ENCODE results near the gene SYNJ2.

SYNJ2 gene

DNA sequence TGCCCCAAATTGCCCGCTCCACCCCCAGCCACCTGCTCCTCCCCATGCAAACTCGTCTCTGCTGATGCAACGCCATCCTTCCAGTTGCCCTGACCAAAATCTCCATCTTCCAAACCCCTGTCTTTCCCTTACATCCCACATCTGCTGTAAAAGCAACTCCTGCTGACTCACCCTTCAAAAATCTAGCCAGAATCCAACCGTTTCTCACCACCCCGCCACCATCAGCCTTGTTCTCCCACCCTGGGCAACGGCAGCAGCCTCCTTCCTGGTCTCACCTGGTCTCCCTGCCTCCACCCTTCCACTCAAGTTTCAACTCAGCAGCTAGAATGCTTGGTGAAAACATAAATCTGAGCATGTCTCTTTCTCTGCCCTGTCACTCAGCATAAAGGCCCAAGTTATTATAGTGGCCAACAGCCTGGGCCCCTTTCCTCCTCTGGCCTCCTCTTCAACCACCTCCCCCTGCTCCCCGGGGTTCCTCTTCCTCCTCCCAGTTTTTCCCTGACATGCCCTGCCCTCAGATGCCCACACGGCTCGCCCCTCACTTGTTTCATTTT lies 7.2 kb upstream of the SYNJ2 start:
- Histone ChIP-seq H3K27me3 (ENCODE audit: insufficient read depth, low read length) (peaks cover 4% of the 10 kb centered on the region; the same call in 1 of the 2 replicates), H3K27ac (ENCODE audit: low read depth, low read length, poor library complexity, severe bottlenecking) (no peak overlapping the region), H4K20me1 (ENCODE audit: insufficient read depth, low read length) (no peaks in the 10 kb centered on the region), H3K9ac (ENCODE audit: low read length) (no peak overlapping the region), H3K4me2 (ENCODE audit: low read length) (no peak overlapping the region), H2AFZ (ENCODE audit: low read length) (no peak overlapping the region), H3K9me3 (ENCODE audit: low read length) (no peaks in the 10 kb centered on the region), H3K36me3 (ENCODE audit: insufficient read depth, low read length) (no peaks in the 10 kb centered on the region), H3K9me2 (ENCODE audit: low read depth, low read length) (no peaks in the 10 kb centered on the region), H3K4me1 (ENCODE audit: insufficient read depth, low read length, severe bottlenecking) (no peaks in the 10 kb centered on the region), H3K4me3 (ENCODE audit: low read depth, low read length, poor library complexity, severe bottlenecking) (no peak overlapping the region), H3K79me2 (ENCODE audit: insufficient read depth, low read length) (no peaks in the 10 kb centered on the region), H3F3A (ENCODE audit: insufficient read depth, low read length) (no peaks in the 10 kb centered on the region)
- no peak for TF ChIP-seq EZH2 (IDR thresholded peaks at IDR 0.05; ENCODE audit: borderline replicate concordance, low read length)
- TF ChIP-seq, protein P1, sequence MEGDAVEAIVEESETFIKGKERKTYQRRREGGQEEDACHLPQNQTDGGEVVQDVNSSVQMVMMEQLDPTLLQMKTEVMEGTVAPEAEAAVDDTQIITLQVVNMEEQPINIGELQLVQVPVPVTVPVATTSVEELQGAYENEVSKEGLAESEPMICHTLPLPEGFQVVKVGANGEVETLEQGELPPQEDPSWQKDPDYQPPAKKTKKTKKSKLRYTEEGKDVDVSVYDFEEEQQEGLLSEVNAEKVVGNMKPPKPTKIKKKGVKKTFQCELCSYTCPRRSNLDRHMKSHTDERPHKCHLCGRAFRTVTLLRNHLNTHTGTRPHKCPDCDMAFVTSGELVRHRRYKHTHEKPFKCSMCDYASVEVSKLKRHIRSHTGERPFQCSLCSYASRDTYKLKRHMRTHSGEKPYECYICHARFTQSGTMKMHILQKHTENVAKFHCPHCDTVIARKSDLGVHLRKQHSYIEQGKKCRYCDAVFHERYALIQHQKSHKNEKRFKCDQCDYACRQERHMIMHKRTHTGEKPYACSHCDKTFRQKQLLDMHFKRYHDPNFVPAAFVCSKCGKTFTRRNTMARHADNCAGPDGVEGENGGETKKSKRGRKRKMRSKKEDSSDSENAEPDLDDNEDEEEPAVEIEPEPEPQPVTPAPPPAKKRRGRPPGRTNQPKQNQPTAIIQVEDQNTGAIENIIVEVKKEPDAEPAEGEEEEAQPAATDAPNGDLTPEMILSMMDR (IDR thresholded peaks at IDR 0.05; ENCODE audit: low read length), result no peak

DNA sequence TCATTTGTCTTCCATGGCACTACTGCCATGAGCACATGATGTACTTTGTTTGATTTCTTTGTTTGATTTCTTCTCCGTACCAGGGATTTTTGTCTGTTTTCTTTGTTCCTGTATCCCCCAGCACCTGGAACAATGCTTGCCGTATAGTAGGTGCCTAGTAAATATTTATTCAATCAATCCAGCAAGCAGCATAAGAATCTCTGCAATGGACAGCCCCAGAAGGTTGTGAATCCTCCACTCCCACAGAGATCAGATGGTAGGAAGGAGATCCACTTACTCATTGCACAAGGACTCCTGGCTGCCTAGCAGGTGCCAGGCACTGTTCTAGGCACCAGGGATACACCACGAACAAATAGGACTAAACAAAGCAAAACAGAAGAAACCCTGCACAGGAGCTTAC lies 6.7 kb upstream of the SYNJ2 start:
- H3K27me3 ChIP-seq (ENCODE audit: insufficient read depth, low read length), result peaks cover 4% of the 10 kb centered on the region
- no peak for TF ChIP-seq EZH2 (IDR thresholded peaks at IDR 0.05; ENCODE audit: borderline replicate concordance, low read length)
- TF ChIP-seq, protein P1 (IDR thresholded peaks at IDR 0.05; ENCODE audit: low read length), result no peak

DNA sequence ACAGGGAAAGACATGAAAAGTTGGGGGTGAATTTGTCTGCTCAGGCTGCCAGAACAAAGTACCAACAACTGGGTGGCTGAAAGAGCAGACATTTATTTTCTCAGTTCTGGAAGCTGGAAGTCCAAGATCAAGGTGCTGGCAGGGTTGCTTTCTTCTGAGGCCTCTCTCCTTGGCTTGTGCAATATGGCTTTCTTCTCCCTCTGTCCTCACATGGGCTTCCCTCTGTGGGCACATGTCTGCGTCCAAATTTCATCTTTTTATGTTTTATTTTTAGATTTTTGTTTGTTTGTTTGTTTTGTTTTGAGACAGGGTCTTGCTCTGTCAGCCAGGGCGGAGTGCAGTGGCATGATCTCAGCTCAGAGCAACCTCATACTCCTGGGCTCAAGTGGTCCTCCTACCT lies 6.2 kb upstream of the SYNJ2 start:
- no peak overlapping the region for H3K9ac ChIP-seq (ENCODE audit: low read length)
- H3K27me3 ChIP-seq (ENCODE audit: insufficient read depth, low read length), result peaks cover 8% of the 10 kb centered on the region
- no peak overlapping the region for H3K27ac ChIP-seq (ENCODE audit: low read depth, low read length, poor library complexity, severe bottlenecking)
- H3K36me3 ChIP-seq (ENCODE audit: insufficient read depth, low read length), result no peaks in the 10 kb centered on the region
- H2AFZ ChIP-seq (ENCODE audit: low read length), result no peak overlapping the region
- no peak overlapping the region for H3K4me2 ChIP-seq (ENCODE audit: low read length)
- H3K4me1 ChIP-seq (ENCODE audit: insufficient read depth, low read length, severe bottlenecking), result no peaks in the 10 kb centered on the region
- TF ChIP-seq, protein P1 (IDR thresholded peaks at IDR 0.05; ENCODE audit: low read length), result no peak
- no peak for TF ChIP-seq EZH2 (IDR thresholded peaks at IDR 0.05; ENCODE audit: borderline replicate concordance, low read length)
- no peaks in the 10 kb centered on the region for H3K79me2 ChIP-seq (ENCODE audit: insufficient read depth, low read length)
- H3K9me3 ChIP-seq (ENCODE audit: low read length), result no peaks in the 10 kb centered on the region
- H3K9me2 ChIP-seq (ENCODE audit: low read depth, low read length), result no peaks in the 10 kb centered on the region
- no peaks in the 10 kb centered on the region for H4K20me1 ChIP-seq (ENCODE audit: insufficient read depth, low read length)
- H3K4me3 ChIP-seq (ENCODE audit: low read depth, low read length, poor library complexity, severe bottlenecking), result no peak overlapping the region
- no peaks in the 10 kb centered on the region for H3F3A ChIP-seq (ENCODE audit: insufficient read depth, low read length)

More for the DNA sequence above, 6.7 kb upstream of the SYNJ2 start:
- no peak overlapping the region for H2AFZ ChIP-seq (ENCODE audit: low read length)
- H3F3A ChIP-seq (ENCODE audit: insufficient read depth, low read length), result no peaks in the 10 kb centered on the region
- no peak overlapping the region for H3K4me3 ChIP-seq (ENCODE audit: low read depth, low read length, poor library complexity, severe bottlenecking)
- H3K27ac ChIP-seq (ENCODE audit: low read depth, low read length, poor library complexity, severe bottlenecking), result no peak overlapping the region
- H3K36me3 ChIP-seq (ENCODE audit: insufficient read depth, low read length), result no peaks in the 10 kb centered on the region
- H3K79me2 ChIP-seq (ENCODE audit: insufficient read depth, low read length), result no peaks in the 10 kb centered on the region
- no peaks in the 10 kb centered on the region for H4K20me1 ChIP-seq (ENCODE audit: insufficient read depth, low read length)
- no peaks in the 10 kb centered on the region for H3K4me1 ChIP-seq (ENCODE audit: insufficient read depth, low read length, severe bottlenecking)
- H3K4me2 ChIP-seq (ENCODE audit: low read length), result no peak overlapping the region
- H3K9ac ChIP-seq (ENCODE audit: low read length), result no peak overlapping the region
- H3K9me2 ChIP-seq (ENCODE audit: low read depth, low read length), result no peaks in the 10 kb centered on the region
- no peaks in the 10 kb centered on the region for H3K9me3 ChIP-seq (ENCODE audit: low read length)
